Measurements from ENCODE around the gene C20orf96. TPM values are rescaled to one million over a fixed set of nuclear protein-coding genes. Genes with fewer than 3 reads are reported as not detected.

The C20orf96 gene
- 11.2 to 13.4 TPM (median 12.2 TPM) in 5 replicates for total RNA-seq (2022; extraction: Qiagen RNA extraction; ENCODE audit: low read depth)

GRCh38 chr20:290084-290831 lies at the start of gene C20orf96:
Gene C20orf96 (minus strand): TSS chr20:290750. CDS start chr20:290610, 140 bp downstream.

GRCh38 chr20:325045-325888 lies 34.7 kb upstream of the C20orf96 start, which contains the start of gene SOX12:
Gene SOX12 (plus strand): TSS chr20:325552. CDS start chr20:325925, 373 bp downstream.

GRCh38 chr20:297098-297924 lies 6.8 kb upstream of the C20orf96 start, which contains the start of gene ZCCHC3:
Gene ZCCHC3 (plus strand): TSS chr20:297570. CDS start chr20:297587, 17 bp downstream.

GRCh38 chr20:257419-257818 lies 33.1 kb downstream of the C20orf96 start, which contains the start of gene DEFB132:
Gene DEFB132 (plus strand): TSS chr20:257724. CDS start chr20:257779, 55 bp downstream.

GRCh38 chr20:226958-227357 lies 63.6 kb downstream of the C20orf96 start, which contains the start of gene DEFB129:
Gene DEFB129 (plus strand): TSS chr20:227258. CDS start chr20:227289, 31 bp downstream.

Other genes starting within 250 kb of the C20orf96 start
- gene DEFB125, start 203.1 kb downstream of the C20orf96 start, total RNA-seq (2022; extraction: Qiagen RNA extraction; ENCODE audit: low read depth), result not detected in 5 replicates
- gene DEFB126, start 148.2 kb downstream of the C20orf96 start, total RNA-seq (2022; extraction: Qiagen RNA extraction; ENCODE audit: low read depth), result not detected in 5 replicates
- gene DEFB127, start 133.3 kb downstream of the C20orf96 start, total RNA-seq (2022; extraction: Qiagen RNA extraction; ENCODE audit: low read depth), result not detected in 5 replicates
- gene DEFB128, start 101.0 kb downstream of the C20orf96 start, total RNA-seq (2022; extraction: Qiagen RNA extraction; ENCODE audit: low read depth), result not detected in 5 replicates
- not detected in 5 replicates for gene DEFB129, start 63.5 kb downstream of the C20orf96 start, total RNA-seq (2022; extraction: Qiagen RNA extraction; ENCODE audit: low read depth)
- not detected in 5 replicates for gene DEFB132, start 33.0 kb downstream of the C20orf96 start, total RNA-seq (2022; extraction: Qiagen RNA extraction; ENCODE audit: low read depth)
- gene ZCCHC3, start 6.8 kb upstream of the C20orf96 start, total RNA-seq (2022; extraction: Qiagen RNA extraction; ENCODE audit: low read depth), result 19.0 to 24.1 TPM (median 22.0 TPM) in 5 replicates
- 20.1 to 30.9 TPM (median 30.6 TPM) in 5 replicates for gene SOX12, start 34.8 kb upstream of the C20orf96 start, total RNA-seq (2022; extraction: Qiagen RNA extraction; ENCODE audit: low read depth)
- gene NRSN2, start 56.4 kb upstream of the C20orf96 start, total RNA-seq (2022; extraction: Qiagen RNA extraction; ENCODE audit: low read depth), result 54.0 to 68.2 TPM (median 62.2 TPM) in 5 replicates
- 39.1 to 53.6 TPM (median 50.4 TPM) in 5 replicates for gene TRIB3, start 90.0 kb upstream of the C20orf96 start, total RNA-seq (2022; extraction: Qiagen RNA extraction; ENCODE audit: low read depth)
- 101 to 145 TPM (median 138 TPM) in 5 replicates for gene RBCK1, start 117.5 kb upstream of the C20orf96 start, total RNA-seq (2022; extraction: Qiagen RNA extraction; ENCODE audit: low read depth)
- 30.9 to 34.8 TPM (median 34.1 TPM) in 5 replicates for gene TBC1D20, start 171.8 kb upstream of the C20orf96 start, total RNA-seq (2022; extraction: Qiagen RNA extraction; ENCODE audit: low read depth)